NCI-H2227 treated with DMSO at 0.1 percent for 48 hours (cell line): Measurements from ENCODE around the gene LGI1.
A peak's percentile ranks its signal among the peaks of the same experiment; 100 is the strongest.
"Not testable (repeated sequence)": the region's sequence is repeated elsewhere in the genome, so short reads cannot be mapped to it uniquely, and the experiment has no call there.

ENCODE experiments used
- DNase-seq: peaks from one replicate; lab custom pipeline; 2025; lab: John Stamatoyannopoulos, UW

LGI1 gene

DNA sequence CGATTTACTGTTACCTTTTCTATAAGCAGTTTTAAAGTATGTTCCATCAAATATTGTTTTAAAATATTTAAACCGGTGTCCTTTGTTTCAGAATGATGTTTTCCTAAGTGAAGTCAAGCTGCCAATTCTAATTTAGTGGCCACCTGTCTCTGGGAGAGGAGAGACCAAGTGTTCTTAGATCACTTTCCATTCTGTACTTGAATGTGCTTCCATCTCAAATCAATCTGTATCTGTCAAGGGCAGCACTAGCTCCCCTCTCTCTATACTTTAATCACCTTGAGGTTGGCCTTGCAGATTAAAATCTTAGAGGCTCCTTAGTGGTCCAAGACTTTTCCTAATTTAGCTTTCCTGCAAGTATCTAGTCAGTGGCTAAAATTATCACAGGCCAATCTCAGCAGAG, 49.6 kb downstream of the LGI1 start:
- DNase-seq = no peak

DNA sequence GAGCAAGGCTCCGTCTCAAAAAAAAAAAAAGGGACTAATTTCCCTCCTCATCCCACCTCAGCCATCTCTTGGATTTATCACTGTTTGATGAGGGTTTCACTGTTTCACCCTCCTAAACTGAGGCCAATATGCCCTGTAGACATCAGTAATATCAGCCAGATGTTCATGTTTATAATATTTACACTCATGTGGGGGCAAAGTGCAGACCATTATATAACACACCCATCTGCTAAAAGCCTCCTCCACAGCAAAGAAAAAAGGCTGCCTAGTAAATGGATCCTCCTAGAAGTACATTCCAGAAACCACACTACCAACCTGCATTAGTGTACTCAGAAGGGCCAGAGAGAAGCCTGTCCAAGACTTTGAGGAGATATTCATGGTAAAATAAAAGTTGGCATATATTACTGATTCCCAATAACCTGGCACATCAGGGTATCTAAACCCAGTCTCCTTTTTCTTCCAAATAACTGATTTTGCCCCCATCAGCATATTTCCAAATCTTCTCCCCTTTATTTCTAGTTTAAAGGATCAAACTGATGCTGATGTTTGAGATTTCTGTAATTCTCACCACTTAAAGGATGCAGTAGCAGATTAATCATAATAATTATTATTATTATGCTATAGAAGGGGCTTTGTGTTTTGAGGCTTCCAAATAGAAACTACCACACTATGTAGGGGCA, 55.1 kb downstream of the LGI1 start:
- no peak for DNase-seq

DNA sequence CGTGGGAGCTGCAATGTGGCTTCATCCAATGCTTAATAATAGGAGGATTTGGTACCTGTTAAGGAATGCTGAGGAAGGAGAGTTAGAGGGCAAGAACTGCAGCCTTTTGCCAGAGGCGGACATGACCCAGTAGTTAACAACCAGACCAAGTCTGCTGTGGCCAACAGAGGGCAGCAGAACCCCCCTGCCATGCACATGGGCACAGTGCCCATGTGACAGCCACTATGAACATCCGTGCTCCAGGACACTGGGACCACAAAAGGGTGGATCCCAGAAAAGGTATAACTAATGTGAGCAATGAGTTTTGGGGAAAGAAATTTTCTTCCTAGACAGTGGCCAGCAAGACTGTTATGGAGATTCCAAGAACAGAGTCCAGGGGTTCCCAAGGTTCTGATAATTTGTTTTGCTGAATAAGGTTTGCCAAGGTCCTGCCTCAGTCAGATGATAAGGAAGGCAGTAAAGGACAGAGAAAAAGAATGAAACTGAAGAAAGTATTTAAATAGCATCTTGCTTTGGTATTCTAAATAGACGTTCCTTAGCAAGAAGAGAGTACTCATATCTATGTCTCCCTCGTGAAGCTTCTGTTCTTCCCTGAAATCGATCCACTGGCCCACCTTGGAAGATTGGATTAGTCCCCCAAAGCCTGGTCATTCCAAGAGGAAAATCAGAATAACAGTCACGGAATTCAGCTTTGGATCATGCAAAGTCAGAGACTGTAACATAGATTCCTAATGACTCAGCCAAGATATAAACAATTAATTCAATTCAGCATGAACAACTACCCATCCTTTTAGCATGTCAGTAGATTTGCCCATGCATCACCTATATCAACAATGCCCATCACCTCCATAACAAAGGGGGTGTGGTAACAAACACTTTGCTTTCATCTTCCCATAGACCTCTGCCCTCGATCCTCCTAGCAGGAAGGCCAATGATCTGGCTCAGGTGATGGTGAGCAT, 56.0 kb downstream of the LGI1 start:
- DNase-seq = no peak

DNA sequence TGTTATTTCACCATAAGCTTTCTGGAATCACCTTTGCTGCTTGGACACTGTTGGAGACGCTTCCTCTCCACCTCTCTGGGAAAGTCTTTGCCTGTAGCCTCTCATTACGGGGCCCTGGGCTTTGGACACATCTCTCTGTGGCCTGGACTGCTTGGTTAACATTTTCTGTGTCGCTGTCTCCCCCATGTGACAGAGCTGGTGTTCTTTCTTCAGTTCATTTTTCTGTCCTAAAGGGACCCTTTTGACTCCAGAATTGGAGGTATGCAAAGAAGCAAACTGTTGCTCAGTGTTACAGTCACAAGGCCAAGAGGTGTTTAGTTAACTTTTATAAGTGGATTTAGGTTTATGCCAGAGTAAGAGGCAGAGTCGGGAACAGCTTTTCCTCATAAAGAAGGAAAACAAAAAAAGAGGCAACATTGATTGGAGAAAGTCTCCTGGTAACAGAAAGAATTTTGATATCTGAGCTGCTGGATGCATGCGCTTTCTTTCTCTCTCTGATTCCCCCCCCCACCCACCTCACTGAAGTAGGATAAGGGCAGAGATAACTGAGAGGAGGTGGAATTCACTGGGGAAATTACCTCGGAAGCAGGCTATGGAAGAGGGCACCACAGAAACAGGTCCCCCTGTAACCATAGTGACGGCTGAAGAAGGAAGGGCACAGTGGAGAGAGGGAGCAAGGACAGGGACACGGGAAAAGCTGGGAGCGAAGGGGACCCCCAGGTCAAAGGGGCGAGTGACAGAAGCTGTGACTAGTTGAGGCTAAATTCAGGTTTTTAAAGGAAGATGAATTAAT, 57.8 kb downstream of the LGI1 start:
- DNase-seq = peak; percentile 22

DNA sequence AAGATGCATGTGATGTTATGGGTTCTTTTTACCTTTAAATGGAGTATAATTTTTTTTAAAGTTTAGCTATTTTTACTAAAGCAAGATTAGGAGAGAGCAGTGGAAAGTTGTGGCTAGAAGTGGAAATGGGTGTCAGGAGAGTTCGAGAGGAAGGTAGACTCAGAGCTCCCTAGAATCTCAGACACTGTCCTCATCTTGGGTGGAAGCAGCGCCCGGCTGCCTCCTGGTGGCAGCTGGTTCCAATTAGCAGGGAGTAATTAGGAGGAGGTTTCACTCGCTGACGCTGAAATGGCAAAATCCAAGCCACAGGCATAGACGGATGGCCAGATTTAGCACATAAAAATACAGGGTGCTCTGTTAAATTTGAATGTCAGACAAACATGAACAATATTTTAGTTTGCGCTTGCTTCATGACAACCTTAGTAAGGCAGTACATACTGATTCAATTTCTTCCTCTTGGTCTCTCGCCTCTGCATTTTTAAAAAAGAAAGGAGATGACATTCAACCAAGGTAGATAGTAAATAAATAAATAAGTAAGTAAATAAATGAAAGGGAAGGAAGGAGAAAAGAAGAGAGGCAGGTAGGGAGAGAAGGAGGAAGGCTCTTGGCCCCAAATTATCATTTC, 58.5 kb downstream of the LGI1 start:
- DNase-seq = peak; percentile 21

DNA sequence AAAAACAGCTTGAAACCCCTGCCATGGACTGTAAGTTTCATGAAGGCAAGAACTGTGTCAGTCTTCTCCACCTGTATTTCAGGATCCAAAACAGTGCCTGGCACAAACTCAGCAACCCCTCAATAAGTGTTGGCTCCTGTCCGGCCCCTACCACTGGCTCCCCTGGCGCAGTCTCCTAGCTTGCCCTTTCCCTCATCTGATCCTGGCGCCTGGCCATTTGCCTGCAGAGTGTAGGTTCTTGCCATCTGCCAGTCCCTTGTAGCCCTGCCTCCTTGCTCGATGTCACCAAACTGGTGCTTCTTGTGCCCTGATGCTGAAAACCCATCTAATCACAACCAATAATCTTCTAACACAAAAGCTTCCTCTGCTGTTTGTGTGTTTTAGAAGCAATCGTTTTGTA, 60.4 kb downstream of the LGI1 start:
- DNase-seq = no peak

DNA sequence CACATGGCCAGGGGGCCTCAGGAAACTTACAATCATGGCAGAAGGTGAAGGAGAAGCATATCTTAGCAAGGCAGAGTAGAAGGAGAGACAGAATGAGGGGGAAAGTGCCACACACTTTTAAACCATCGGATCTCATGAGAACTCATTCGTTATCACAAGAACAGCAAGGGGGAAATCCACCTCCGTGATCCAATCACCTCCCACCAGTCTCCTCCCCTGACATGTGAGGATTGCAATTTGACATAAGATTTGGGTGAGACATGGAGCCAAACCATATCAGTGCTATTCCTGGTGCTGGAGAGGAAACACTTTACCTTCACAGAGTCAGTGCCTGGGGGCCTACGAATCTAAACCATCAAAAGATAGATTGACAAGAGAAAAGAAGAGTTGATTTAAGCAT, 61.8 kb downstream of the LGI1 start:
- DNase-seq = no peak

DNA sequence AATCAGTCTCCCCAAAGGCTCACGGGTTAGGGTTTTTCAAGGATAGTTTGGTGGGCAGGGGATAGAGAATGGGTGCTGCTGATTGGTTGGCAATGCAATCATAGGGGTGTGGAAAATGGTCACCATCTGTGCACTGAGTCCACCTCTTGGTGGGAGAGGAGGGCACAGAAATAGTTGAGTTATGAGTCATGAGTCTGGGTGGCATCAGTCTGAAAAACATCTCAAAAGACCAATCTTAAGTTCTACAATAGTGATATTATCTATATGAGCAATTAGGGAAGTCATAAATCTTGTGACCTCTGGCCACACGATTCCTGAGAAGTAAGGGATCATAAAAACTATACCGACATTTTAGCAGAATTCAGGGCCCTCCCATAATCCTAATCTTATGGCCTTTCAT, 62.7 kb downstream of the LGI1 start:
- no peak for DNase-seq

DNA sequence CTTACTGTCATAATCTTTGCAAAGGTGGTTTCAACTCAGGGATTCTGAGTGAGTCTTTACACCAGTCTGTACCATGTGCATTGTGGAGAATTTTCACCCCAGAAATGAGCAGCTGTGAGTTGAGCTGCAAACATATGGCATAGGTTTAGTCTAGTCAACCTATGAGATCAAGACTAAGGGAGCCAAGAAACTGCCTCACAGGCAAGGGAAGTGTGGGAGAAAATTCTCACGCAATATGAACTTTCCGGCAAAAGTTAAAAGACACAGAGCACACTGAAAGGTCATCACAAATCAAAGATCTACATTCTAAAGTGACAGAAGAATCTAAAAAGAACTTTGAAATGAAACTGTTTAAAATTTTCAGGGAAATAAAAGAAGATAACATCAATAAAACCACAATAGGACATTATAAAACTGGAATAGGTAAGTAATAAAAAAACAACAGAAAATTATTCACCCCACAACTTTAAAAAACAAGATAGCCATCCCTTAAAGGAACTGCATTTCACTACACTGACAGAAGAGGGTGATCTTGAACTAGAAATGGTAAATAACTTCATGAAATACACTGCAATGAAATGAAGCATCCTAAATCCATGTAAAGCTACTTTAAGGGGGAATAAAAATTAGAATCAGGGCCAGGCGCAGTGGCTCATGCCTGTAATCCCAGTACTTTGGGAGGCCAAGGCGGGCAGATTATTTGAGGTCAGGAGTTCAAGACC, 63.5 kb downstream of the LGI1 start:
- peak; percentile 10 for DNase-seq

DNA sequence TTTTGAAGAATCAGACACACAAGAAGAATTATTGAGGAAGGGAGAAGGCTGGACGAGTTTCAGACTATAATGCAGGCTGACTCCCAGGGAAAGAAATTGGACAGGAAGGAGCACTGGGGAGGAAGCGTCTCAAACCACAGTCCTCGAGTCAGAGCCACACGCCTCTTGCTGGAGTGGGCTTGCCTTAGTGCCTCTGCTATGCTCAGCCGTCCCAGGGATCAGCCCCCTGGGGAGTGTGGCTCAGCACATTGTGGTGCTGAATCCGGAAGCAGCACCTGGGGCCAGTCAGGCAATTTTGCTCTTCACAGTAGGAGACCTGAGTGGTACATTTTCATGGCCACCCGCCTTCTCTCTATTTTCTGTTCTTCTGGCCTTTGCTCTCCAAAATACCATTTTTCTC, 68.6 kb downstream of the LGI1 start:
- DNase-seq = no peak

DNA sequence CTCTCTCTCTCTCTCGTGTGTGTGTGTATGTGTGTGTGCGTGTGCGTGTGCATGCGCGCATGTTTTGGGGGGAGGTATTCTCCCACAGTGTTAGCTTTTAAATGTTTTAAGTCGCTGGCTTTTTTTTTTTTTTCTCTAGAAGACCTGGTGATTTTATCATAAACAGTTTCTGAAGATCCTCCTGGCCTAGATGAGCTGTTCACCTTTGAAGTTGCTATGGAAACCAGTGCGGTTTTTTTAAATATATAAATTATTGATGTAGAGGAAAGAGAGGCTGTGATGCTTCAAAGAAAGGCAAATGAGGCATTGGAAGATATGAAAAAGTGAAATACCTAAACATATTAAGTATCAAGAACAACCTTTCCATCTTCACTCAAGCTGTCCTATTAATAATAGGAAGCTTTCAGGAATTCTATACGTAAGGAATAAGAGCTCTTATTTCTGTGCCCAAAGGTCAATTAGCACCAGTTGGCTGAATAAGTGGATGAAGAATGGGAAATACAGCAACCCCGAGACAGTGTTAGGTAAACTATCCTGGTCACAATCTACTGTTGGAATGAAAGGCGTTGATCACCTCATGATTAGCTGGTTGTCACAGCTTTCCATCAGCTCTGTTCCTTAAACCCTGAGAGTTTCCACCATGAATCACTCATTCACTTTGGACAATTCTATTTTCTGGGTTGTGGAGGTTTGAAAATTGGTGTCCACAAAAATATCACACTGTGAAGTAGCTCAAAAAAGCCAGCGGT, 69.5 kb downstream of the LGI1 start:
- no peak for DNase-seq

DNA sequence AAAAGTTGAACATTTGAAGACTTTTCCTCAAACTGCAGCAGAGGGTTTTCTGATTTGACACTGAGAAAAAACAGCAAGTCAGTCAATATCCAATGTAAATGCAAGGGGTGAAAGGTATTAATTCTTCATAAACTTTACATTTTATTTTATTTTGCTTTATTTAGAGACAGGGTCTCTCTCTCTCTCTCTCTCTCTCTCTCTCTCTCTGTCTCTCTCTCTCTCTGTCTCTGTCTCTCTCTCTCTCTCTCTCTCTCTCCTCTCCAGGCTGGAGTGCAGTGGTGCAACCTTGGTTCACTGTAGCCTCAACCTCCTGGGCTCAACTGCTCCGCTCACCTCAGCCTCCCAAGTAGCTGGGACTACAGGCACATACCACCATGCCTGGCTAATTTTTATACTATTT, 73.3 kb downstream of the LGI1 start:
- not testable (repeated sequence) for DNase-seq

DNA sequence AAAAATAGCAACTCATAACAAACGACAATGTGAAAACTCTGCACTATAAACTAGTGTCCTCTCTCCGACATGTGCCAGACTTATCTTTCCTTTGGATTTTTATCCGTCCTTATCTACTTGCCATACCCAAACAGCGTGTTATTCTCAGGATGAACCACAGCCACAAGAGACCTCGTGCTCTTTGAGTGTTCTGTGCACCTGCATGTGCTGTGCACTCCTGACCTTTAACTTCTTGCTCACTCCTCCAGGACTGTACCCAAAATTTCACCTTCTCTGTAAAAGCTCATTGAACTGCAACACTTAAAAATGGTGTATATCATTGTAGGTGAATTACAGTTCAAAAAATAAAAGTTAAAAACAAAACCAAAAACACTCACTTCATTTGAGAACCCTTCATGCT, 78.0 kb downstream of the LGI1 start:
- DNase-seq = no peak

DNA sequence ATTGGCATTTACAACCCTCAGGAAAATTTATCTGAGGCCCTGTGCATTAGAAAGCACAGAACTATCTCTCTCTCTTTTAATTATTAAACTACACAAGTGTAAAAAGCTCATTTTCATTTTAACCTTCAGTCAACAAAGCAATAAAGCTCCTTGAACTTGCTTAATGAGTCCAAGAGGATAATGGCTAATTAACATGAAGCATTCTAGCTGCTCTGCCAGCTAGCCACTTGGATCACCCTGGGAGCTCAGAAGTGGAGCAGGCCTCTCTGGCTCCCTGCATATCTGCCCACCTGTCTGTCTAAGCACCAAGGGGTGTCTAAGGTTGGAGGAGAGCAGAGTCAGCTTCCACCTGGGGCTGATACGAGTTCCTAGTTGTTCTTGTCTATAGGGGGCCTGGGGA, 80.1 kb downstream of the LGI1 start:
- no peak for DNase-seq

DNA sequence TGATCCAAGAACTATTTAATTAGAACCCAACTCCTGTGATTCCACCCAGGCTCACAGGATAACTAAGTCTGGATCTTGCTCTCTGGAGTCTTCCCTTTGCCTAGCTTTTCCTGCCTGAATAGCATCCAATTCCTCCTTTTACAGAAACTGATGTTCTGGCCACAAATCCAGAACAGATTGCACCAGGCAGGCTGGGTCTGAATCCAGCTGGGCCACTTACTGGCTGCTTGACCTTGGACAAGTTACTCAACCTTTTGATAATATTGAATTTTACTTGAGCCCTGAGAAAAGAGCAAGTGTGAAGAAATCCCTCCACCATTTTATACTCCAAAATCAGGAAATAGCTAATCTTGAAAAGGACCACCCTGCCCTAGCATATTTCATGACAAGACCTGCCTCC, 80.5 kb downstream of the LGI1 start:
- no peak for DNase-seq

DNA sequence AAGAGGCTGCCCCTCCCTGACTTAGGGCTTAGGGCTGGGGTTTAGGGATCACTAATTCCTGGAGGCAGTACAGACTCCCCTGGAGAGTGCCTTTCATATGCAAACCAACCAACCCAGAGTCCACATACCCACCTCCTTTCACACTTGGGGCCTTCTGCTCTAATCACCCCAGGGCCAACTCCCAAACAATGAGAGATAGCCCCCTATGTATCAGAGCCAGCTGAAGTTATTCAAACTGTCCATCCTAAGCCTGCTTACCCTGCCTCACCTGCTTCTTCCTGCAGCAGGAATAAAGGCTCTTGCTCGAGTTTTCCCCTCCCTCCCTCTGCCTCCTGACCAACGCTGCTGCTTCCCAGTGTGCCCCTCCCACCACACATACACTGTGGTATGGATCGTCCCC, 84.2 kb downstream of the LGI1 start:
- DNase-seq = no peak

DNA sequence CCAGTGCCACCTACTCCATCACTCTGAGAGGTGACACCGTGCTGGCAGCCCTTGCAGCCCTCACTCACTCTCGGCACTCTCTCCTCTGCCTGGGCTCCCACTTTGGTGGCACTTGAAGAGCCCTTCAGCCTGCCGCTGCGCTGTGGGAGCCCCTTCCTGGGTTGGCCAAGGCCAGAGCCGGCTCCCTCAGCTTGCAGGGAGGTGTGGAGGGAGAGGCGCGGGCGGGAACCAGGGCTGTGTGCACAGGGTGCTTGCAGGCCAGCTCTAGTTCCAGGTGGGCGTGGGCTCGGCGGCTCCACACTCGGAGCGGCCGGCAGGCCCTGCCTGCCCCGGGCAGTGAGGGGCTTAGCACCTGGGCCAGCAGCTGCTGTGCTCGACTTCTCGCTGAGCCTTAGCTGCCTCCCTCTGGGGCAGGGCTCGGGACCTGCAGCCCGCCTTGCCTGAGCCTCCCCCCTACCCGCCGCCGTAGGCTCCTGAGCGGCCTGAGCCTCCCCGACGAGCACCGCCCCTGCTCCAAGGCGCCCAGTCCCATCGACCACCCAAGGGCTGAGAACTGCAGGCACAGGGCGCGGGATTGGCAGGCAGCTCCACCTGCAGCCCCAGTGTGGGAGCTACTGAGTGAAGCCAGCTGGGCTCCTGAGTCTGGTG, 87.4 kb downstream of the LGI1 start:
- DNase-seq = no peak
